CD4-positive, CD25-positive, alpha-beta regulatory T cell (primary cell): Measurements from ENCODE around the gene QKI. TPM values are rescaled to one million over a fixed set of nuclear protein-coding genes. Genes with fewer than 3 reads are reported as not detected.
"Not testable (repeated sequence)": the region's sequence is repeated elsewhere in the genome, so short reads cannot be mapped to it uniquely, and the experiment has no call there.

Source experiments
- ATAC-seq, 2 donors: fragments of 150-1000 bp; cut with Tn5 transposase; one replicate each; pipeline ENCODE4 v1.10.0; 2021; ENCODE audit warnings: low read depth in 2 of 2, moderate number of reproducible peaks in 2 of 2, moderate library complexity in 1 of 2
- DNase-seq, 3 donors: peaks; one replicate each; pipeline versions ENCODE4 v3.0.0 to v3.0.0-alpha.2; 2012 to 2022; ENCODE audit warnings: mixed read lengths in 1 of 3
- H3K27ac ChIP-seq: one replicate; pipeline ENCODE4 v1.7.0; 2013; ENCODE audit warnings: mild to moderate bottlenecking, low read length; ENCODE audit not compliant: insufficient read depth, poor library complexity, severe bottlenecking
- H3K27me3 ChIP-seq: one replicate; pipeline ENCODE4 v1.7.0; 2013; ENCODE audit warnings: low read length; ENCODE audit not compliant: control insufficient read depth, insufficient read depth
- H3K36me3 ChIP-seq: one replicate; pipeline ENCODE4 v1.7.0; 2013; ENCODE audit warnings: mild to moderate bottlenecking, low read length, moderate library complexity; ENCODE audit not compliant: control insufficient read depth, insufficient read depth
- H3K4me1 ChIP-seq: 2 replicates; pipeline ENCODE4 v1.7.0; 2013; ENCODE audit warnings: mild to moderate bottlenecking, low read length; ENCODE audit not compliant: insufficient read depth, control insufficient read depth, poor library complexity, severe bottlenecking
- H3K4me3 ChIP-seq: one replicate; pipeline ENCODE4 v1.7.0; 2013; ENCODE audit warnings: low read depth, mild to moderate bottlenecking, low read length, moderate library complexity
- H3K9me3 ChIP-seq, 2 experiments: 1 replicate in 1 of 2; 2 replicates in 1 of 2; pipeline ENCODE4 v1.7.0; 2013; ENCODE audit warnings: low read length in 2 of 2, mild to moderate bottlenecking in 1 of 2, moderate library complexity in 1 of 2; ENCODE audit not compliant: control insufficient read depth in 2 of 2
- H3K27ac Mint-ChIP-seq, 3 donors: one replicate each; pipeline ENCODE4 v1.8.0; 2020 to 2022; ENCODE audit warnings: mild to moderate bottlenecking in 3 of 3, mixed read lengths in 3 of 3, moderate library complexity in 2 of 3
- H3K27me3 Mint-ChIP-seq: one replicate; pipeline ENCODE4 v1.8.0; 2022; ENCODE audit warnings: mild to moderate bottlenecking, mixed read lengths
- H3K36me3 Mint-ChIP-seq: one replicate; pipeline ENCODE4 v1.8.0; 2020; ENCODE audit warnings: mixed read lengths
- H3K4me1 Mint-ChIP-seq, 4 donors: one replicate each; pipeline ENCODE4 v1.8.0; 2020 to 2022; ENCODE audit warnings: mixed read lengths in 4 of 4, mild to moderate bottlenecking in 1 of 4
- H3K4me3 Mint-ChIP-seq, 4 donors: one replicate each; pipeline ENCODE4 v1.8.0; 2020 to 2022; ENCODE audit warnings: mild to moderate bottlenecking in 4 of 4, mixed read lengths in 4 of 4, moderate library complexity in 3 of 4
- H3K9me3 Mint-ChIP-seq, 7 donors: one replicate each; pipeline ENCODE4 v1.8.0; 2020 to 2022; ENCODE audit warnings: mixed read lengths in 7 of 7, mild to moderate bottlenecking in 3 of 7, moderate library complexity in 2 of 7
- polyA plus RNA-seq, 4 donors: library from polyadenylated mRNA; unstranded; fragments of 300-500 nt; fragmentation: Illumina TruSeq; gene quantifications; one replicate each; pipeline ENCODE4 v1.2.3, GENCODE V29; 2021
- total RNA-seq: library from RNA; stranded (reverse); gene quantifications from one replicate; pipeline ENCODE4 v1.2.3, GENCODE V29; 2022

Gene QKI
- total and polyA plus RNA-seq, 5 donors from 2014 or later, result 10.0 to 89.7 (median 17.2) TPM

GRCh38 chr6:163588220-163588919, 173.9 kb downstream of the QKI start:
- Histone ChIP-seq H3K4me1 (no peaks in the 10 kb centered on the region), H3K9me3 (peaks cover 6 to 8% of the 10 kb centered on the region in 2 experiments), H3K27me3 (peaks cover 3% of the 10 kb centered on the region), H3K36me3 (no peaks in the 10 kb centered on the region), H3K4me3 (no peak overlapping the region), H3K27ac (no peak overlapping the region)
- Mint-ChIP-seq H3K9me3 (peaks cover 2 to 15% (median 7%) of the 10 kb centered on the region in 7 donors), H3K4me3 (no peak overlapping the region), H3K27me3 (peaks cover 11% of the 10 kb centered on the region), H3K36me3 (peaks cover 6% of the 10 kb centered on the region), H3K4me1 (peaks cover 0 to 2% (median 0%) of the 10 kb centered on the region in 4 donors), H3K27ac (no peak overlapping the region)
- DNase-seq, result no peak
- no peak for ATAC-seq

GRCh38 chr6:163589387-163589786, 174.9 kb downstream of the QKI start:
- Mint-ChIP-seq H3K27me3 (peaks cover 11% of the 10 kb centered on the region), H3K4me1 (no peaks in the 10 kb centered on the region), H3K4me3 (no peak overlapping the region), H3K36me3 (peaks cover 7% of the 10 kb centered on the region), H3K9me3 (peaks cover 2 to 15% (median 8%) of the 10 kb centered on the region in 7 donors), H3K27ac (no peak overlapping the region)
- Histone ChIP-seq H3K27ac (no peak overlapping the region), H3K4me3 (no peak overlapping the region), H3K9me3 (peaks cover 6 to 8% of the 10 kb centered on the region in 2 experiments), H3K4me1 (no peaks in the 10 kb centered on the region), H3K36me3 (no peaks in the 10 kb centered on the region), H3K27me3 (peaks cover 3% of the 10 kb centered on the region)
- DNase-seq, result no peak
- no peak for ATAC-seq

- H3K36me3 Mint-ChIP-seq, H3K4me1 Mint-ChIP-seq: not testable (repeated sequence)
Observed at GRCh38 chr6:163590132-163590531, 175.6 kb downstream of the QKI start.

GRCh38 chr6:163592872-163593271, 178.4 kb downstream of the QKI start:
- ATAC-seq (no peak), DNase-seq (no peak)
- Histone ChIP-seq H3K27ac (no peak overlapping the region), H3K36me3 (no peaks in the 10 kb centered on the region), H3K4me1 (no peaks in the 10 kb centered on the region), H3K9me3 (peaks cover 6 to 8% of the 10 kb centered on the region in 2 experiments), H3K4me3 (no peak overlapping the region), H3K27me3 (peaks cover 3% of the 10 kb centered on the region)
- Mint-ChIP-seq H3K36me3 (peaks cover 7% of the 10 kb centered on the region), H3K9me3 (peaks cover 2 to 15% (median 9%) of the 10 kb centered on the region in 7 donors), H3K4me1 (no peaks in the 10 kb centered on the region), H3K27me3 (peaks cover 9% of the 10 kb centered on the region), H3K27ac (no peak overlapping the region), H3K4me3 (no peak overlapping the region)

More at GRCh38 chr6:163590132-163590531, 175.6 kb downstream of the QKI start:
- H3K9me3 ChIP-seq, H3K4me1 ChIP-seq, ATAC-seq, H3K27ac ChIP-seq, H3K36me3 ChIP-seq, H3K27me3 ChIP-seq, H3K27ac Mint-ChIP-seq, DNase-seq, H3K4me3 ChIP-seq, H3K4me3 Mint-ChIP-seq: not testable (repeated sequence)
- peaks cover 2 to 15% (median 8%) of the 10 kb centered on the region in 7 donors for H3K9me3 Mint-ChIP-seq
- peaks cover 13% of the 10 kb centered on the region for H3K27me3 Mint-ChIP-seq

- H3K9me3 Mint-ChIP-seq, result peaks cover 0 to 15% (median 7%) of the 10 kb centered on the region in 7 donors
- no peak for ATAC-seq
- no peaks in the 10 kb centered on the region for H3K4me1 Mint-ChIP-seq
- H3K36me3 ChIP-seq, result no peaks in the 10 kb centered on the region
- H3K4me3 Mint-ChIP-seq, result peak overlapping the region in 1 of 4 donors; percentile 81
- H3K27me3 Mint-ChIP-seq, result peaks cover 8% of the 10 kb centered on the region
- peaks cover 3% of the 10 kb centered on the region for H3K27me3 ChIP-seq
- H3K27ac Mint-ChIP-seq, result no peak overlapping the region
- H3K36me3 Mint-ChIP-seq, result peaks cover 7% of the 10 kb centered on the region
- no peak overlapping the region for H3K4me3 ChIP-seq
- H3K4me1 ChIP-seq, result no peaks in the 10 kb centered on the region
- no peak for DNase-seq
- no peak overlapping the region for H3K27ac ChIP-seq
- H3K9me3 ChIP-seq, result peaks cover 6 to 8% of the 10 kb centered on the region in 2 experiments
Observed at GRCh38 chr6:163596174-163596573, 181.7 kb downstream of the QKI start.

GRCh38 chr6:163599136-163599535, 184.6 kb downstream of the QKI start:
- H3K27me3 Mint-ChIP-seq, result peaks cover 8% of the 10 kb centered on the region
- no peaks in the 10 kb centered on the region for H3K36me3 Mint-ChIP-seq
- DNase-seq (no peak), ATAC-seq (no peak)
- peaks cover 0 to 1% (median 0%) of the 10 kb centered on the region in 7 donors for H3K9me3 Mint-ChIP-seq
- no peak overlapping the region for H3K27ac ChIP-seq
- no peaks in the 10 kb centered on the region for H3K27me3 ChIP-seq
- no peaks in the 10 kb centered on the region for H3K9me3 ChIP-seq
- no peaks in the 10 kb centered on the region for H3K36me3 ChIP-seq
- no peaks in the 10 kb centered on the region for H3K4me1 ChIP-seq
- no peak overlapping the region for H3K27ac Mint-ChIP-seq
- H3K4me1 Mint-ChIP-seq, result no peaks in the 10 kb centered on the region
- H3K4me3 ChIP-seq, result no peak overlapping the region
- no peak overlapping the region for H3K4me3 Mint-ChIP-seq

GRCh38 chr6:163599684-163600083, 185.2 kb downstream of the QKI start:
- H3K4me3 Mint-ChIP-seq, result no peak overlapping the region
- no peak overlapping the region for H3K27ac Mint-ChIP-seq
- H3K9me3 Mint-ChIP-seq, result peaks cover 0 to 1% (median 0%) of the 10 kb centered on the region in 7 donors
- Histone ChIP-seq H3K27me3 (no peaks in the 10 kb centered on the region), H3K9me3 (no peaks in the 10 kb centered on the region), H3K4me1 (no peaks in the 10 kb centered on the region), H3K4me3 (no peak overlapping the region), H3K36me3 (no peaks in the 10 kb centered on the region), H3K27ac (no peak overlapping the region)
- DNase-seq (no peak), ATAC-seq (no peak)
- H3K27me3 Mint-ChIP-seq, result peaks cover 8% of the 10 kb centered on the region
- H3K36me3 Mint-ChIP-seq, result no peaks in the 10 kb centered on the region
- H3K4me1 Mint-ChIP-seq, result no peaks in the 10 kb centered on the region

- no peaks in the 10 kb centered on the region for H3K36me3 ChIP-seq
- peaks cover 4% of the 10 kb centered on the region for H3K27me3 Mint-ChIP-seq
- no peaks in the 10 kb centered on the region for H3K36me3 Mint-ChIP-seq
- peaks cover 0 to 1% (median 0%) of the 10 kb centered on the region in 7 donors for H3K9me3 Mint-ChIP-seq
- no peak for DNase-seq
- H3K4me1 Mint-ChIP-seq, result no peaks in the 10 kb centered on the region
- H3K4me1 ChIP-seq, result no peaks in the 10 kb centered on the region
- no peak overlapping the region for H3K4me3 Mint-ChIP-seq
- H3K4me3 ChIP-seq, result no peak overlapping the region
- H3K27ac ChIP-seq, result no peak overlapping the region
- H3K27me3 ChIP-seq, result no peaks in the 10 kb centered on the region
- ATAC-seq, result no peak
- H3K9me3 ChIP-seq, result no peaks in the 10 kb centered on the region
- no peak overlapping the region for H3K27ac Mint-ChIP-seq
Observed at GRCh38 chr6:163600331-163600730, 185.8 kb downstream of the QKI start.
